HCT116 (cell line): Measurements from ENCODE around the gene TYK2. TPM values are rescaled to one million over a fixed set of nuclear protein-coding genes. Genes with fewer than 3 reads are reported as not detected.

Source experiments
- ATAC-seq: fragments of 200-7000 bp; cut with Tn5 transposase; 2 replicates; pipeline ENCODE4 v1.9.1; 2020; ENCODE audit warnings: mild to moderate bottlenecking, moderate library complexity
- BruUV-seq: library from RNA; stranded (reverse); fragments of 400-500 nt; replicated peaks from 2 replicates; lab custom pipeline; 2021; lab: Mats Ljungman, UMichigan
- CTCF ChIA-PET: fragments of 300-600 bp; sonication (Branson Sonifier 250); formaldehyde crosslinking; loops from one replicate; lab custom pipeline; 2021; ENCODE audit warnings: antibody characterized with exemption; lab: Charles Lee
- POLR2A ChIA-PET: fragments of 300-600, 350-600 bp; sonication (Branson Sonifier 250); formaldehyde crosslinking; loops from one replicate; lab custom pipeline; 2021; ENCODE audit warnings: antibody characterized with exemption; lab: Charles Lee
- RAD21 ChIA-PET, 2 experiments: fragments of 300-600 bp; sonication (Branson Sonifier 250); formaldehyde crosslinking; loops; one replicate each; lab custom pipeline; 2023; ENCODE audit warnings: low total read pairs in 2 of 2; ENCODE audit not compliant: uncharacterized antibody in 2 of 2, unreplicated experiment in 2 of 2, low non-redundant PET in 1 of 2; lab: Charles Lee
- DNase-seq: peaks from one replicate; pipeline ENCODE4 v3.0.0-alpha.2; 2010; ENCODE audit warnings: low read depth, low spot score
- H2AFZ ChIP-seq: fragments of 200-600 bp; shearing (Covaris generic), sonication (generic); 2 replicates; pipeline ENCODE4 v1.6.1; 2017; ENCODE audit warnings: low read depth, mixed run types, mixed read lengths, antibody characterized with exemption, low read length; ENCODE audit not compliant: poor library complexity, severe bottlenecking
- H3K27ac ChIP-seq: 2 replicates; pipeline ENCODE4 v1.5.1; 2012; ENCODE audit warnings: low read depth, low read length
- H3K27me3 ChIP-seq: fragments of 200-600 bp; sonication (generic); 2 replicates; pipeline ENCODE4 v1.6.1; 2016; ENCODE audit warnings: mixed run types, low read length, mixed read lengths; ENCODE audit not compliant: insufficient read depth
- H3K36me3 ChIP-seq, 2 experiments: fragments of 200-500 bp in 1 of 2; fragments of 200-600 bp in 1 of 2; sonication (Bioruptor generic) in 1 of 2; sonication (generic) in 1 of 2; 2 replicates each; pipeline versions ENCODE4 v1.5.1 to v1.6.1; 2014 to 2016; ENCODE audit warnings: low read length in 2 of 2, inconsistent platforms in 1 of 2, mixed read lengths in 1 of 2, mixed run types in 1 of 2; ENCODE audit not compliant: insufficient read depth in 2 of 2, control insufficient read depth in 1 of 2
- H3K4me1 ChIP-seq, 2 experiments: fragments of 200-600 bp in 1 of 2; sonication (generic) in 1 of 2; 2 replicates each; pipeline versions ENCODE4 v1.5.1 to v1.6.1; 2012 to 2017; ENCODE audit warnings: low read length in 2 of 2, inconsistent platforms in 1 of 2, mild to moderate bottlenecking in 1 of 2, mixed read lengths in 1 of 2, mixed run types in 1 of 2, moderate library complexity in 1 of 2; ENCODE audit not compliant: insufficient read depth in 2 of 2, control insufficient read depth in 1 of 2
- H3K4me2 ChIP-seq: fragments of 200-600 bp; sonication (generic); 2 replicates; pipeline ENCODE4 v1.6.1; 2017; ENCODE audit warnings: mixed run types, low read length, mixed read lengths
- H3K4me3 ChIP-seq, 2 experiments: fragments of 200-600 bp in 1 of 2; sonication (generic) in 1 of 2; replicated peaks in 1 of 2; 2 replicates each; pipeline ENCODE4 v1.5.1; 2011 to 2016; ENCODE audit warnings: low read length in 2 of 2, control low read depth in 1 of 2, low read depth in 1 of 2, mild to moderate bottlenecking in 1 of 2, mixed read lengths in 1 of 2, mixed run types in 1 of 2
- H3K79me2 ChIP-seq: fragments of 200-600 bp; sonication (generic); 2 replicates; pipeline ENCODE4 v1.6.1; 2017; ENCODE audit warnings: mild to moderate bottlenecking, mixed run types, low read length, moderate library complexity, mixed read lengths; ENCODE audit not compliant: insufficient read depth
- H3K9ac ChIP-seq: fragments of 200-600 bp; sonication (generic); 2 replicates; pipeline ENCODE4 v1.6.1; 2016; ENCODE audit warnings: low read length, mixed read lengths
- H3K9me2 ChIP-seq: fragments of 200-600 bp; sonication (generic), shearing (Covaris generic); 2 replicates; pipeline ENCODE4 v1.6.1; 2017; ENCODE audit warnings: mixed run types, mild to moderate bottlenecking, moderate library complexity; ENCODE audit not compliant: insufficient read depth
- H3K9me3 ChIP-seq, 2 experiments: fragments of 200-500 bp in 1 of 2; fragments of 200-600 bp in 1 of 2; sonication (Bioruptor generic) in 1 of 2; sonication (generic) in 1 of 2; 2 replicates each; pipeline ENCODE4 v1.6.1; 2014 to 2017; ENCODE audit warnings: low read length in 2 of 2, mixed read lengths in 2 of 2, inconsistent platforms in 1 of 2, low read depth in 1 of 2, mild to moderate bottlenecking in 1 of 2, mixed run types in 1 of 2, moderate library complexity in 1 of 2; ENCODE audit not compliant: control insufficient read depth in 1 of 2, insufficient read depth in 1 of 2
- H4K20me1 ChIP-seq: fragments of 200-600 bp; sonication (generic), shearing (Covaris generic); 2 replicates; pipeline ENCODE4 v1.6.1; 2017; ENCODE audit warnings: mixed run types, mild to moderate bottlenecking, moderate library complexity; ENCODE audit not compliant: insufficient read depth
- ATF3 ChIP-seq: IDR thresholded peaks from 2 replicates; pipeline ENCODE4 v1.6.1; 2012
- CBX3 ChIP-seq: IDR thresholded peaks from 2 replicates; pipeline ENCODE4 v1.6.1; 2012; ENCODE audit warnings: low read depth
- CEBPB ChIP-seq: IDR thresholded peaks from 2 replicates; pipeline ENCODE4 v1.6.1; 2012; ENCODE audit warnings: low read depth
- CTCF ChIP-seq, 3 experiments: fragments of 200-600 bp in 1 of 3; sonication (generic) in 1 of 3; IDR thresholded peaks in 2 of 3; conservative IDR thresholded peaks in 1 of 3; 2 replicates each; pipeline ENCODE4 v1.5.1; 2012 to 2017; ENCODE audit warnings: low read depth in 2 of 3, low read length in 2 of 3, antibody characterized with exemption in 1 of 3, borderline replicate concordance in 1 of 3, control low read depth in 1 of 3, mild to moderate bottlenecking in 1 of 3, mixed read lengths in 1 of 3, mixed run types in 1 of 3, moderate library complexity in 1 of 3; ENCODE audit not compliant: insufficient read depth in 1 of 3
- EGR1 ChIP-seq: IDR thresholded peaks from 2 replicates; pipeline ENCODE4 v1.6.1; 2012; ENCODE audit warnings: low read depth
- EZH2phosphoT487 ChIP-seq: fragments of 200-600 bp; IDR thresholded peaks from 2 replicates; pipeline ENCODE4 v1.6.1; 2018; ENCODE audit warnings: antibody characterized with exemption, borderline replicate concordance
- JUND ChIP-seq: IDR thresholded peaks from 2 replicates; pipeline ENCODE4 v1.6.1; 2012
- MAX ChIP-seq: IDR thresholded peaks from 2 replicates; pipeline ENCODE4 v1.6.1; 2012
- POLR2A ChIP-seq: IDR thresholded peaks from 2 replicates; pipeline ENCODE4 v1.7.0; 2011; ENCODE audit warnings: borderline replicate concordance; ENCODE audit not compliant: insufficient read depth, insufficient read length; ENCODE audit errors: extremely low read depth
- POLR2AphosphoS5 ChIP-seq: IDR thresholded peaks from 2 replicates; pipeline ENCODE4 v1.6.1; 2011; ENCODE audit warnings: mild to moderate bottlenecking, low read depth, low read length, moderate library complexity
- RAD21 ChIP-seq: IDR thresholded peaks from 2 replicates; pipeline ENCODE4 v1.6.1; 2012; ENCODE audit warnings: low read depth, mild to moderate bottlenecking
- SIN3A ChIP-seq: IDR thresholded peaks from 2 replicates; pipeline ENCODE4 v1.6.1; 2012; ENCODE audit warnings: low read depth
- TCF7L2 ChIP-seq: IDR thresholded peaks from 2 replicates; pipeline ENCODE4 v1.7.0; 2011; ENCODE audit warnings: borderline replicate concordance, inconsistent platforms; ENCODE audit not compliant: insufficient read depth, insufficient read length; ENCODE audit errors: extremely low read depth
- ZFX ChIP-seq: fragments of 450-650 bp; IDR thresholded peaks from 2 replicates; pipeline ENCODE4 v1.6.1; 2017
- ZNF274 ChIP-seq: fragments of 200-500 bp; sonication (Bioruptor generic); IDR thresholded peaks from 2 replicates; pipeline ENCODE4 v1.6.1; 2014; ENCODE audit warnings: mild to moderate bottlenecking, low read depth, low read length, inconsistent platforms
- intact Hi-C: fragments of 100-400 bp; cut with micrococcal nuclease; formaldehyde crosslinking; loops from 2 replicates; pipeline ENCODE4 v1.10.0; 2022
- total RNA-seq: library from RNA; stranded (reverse); gene quantifications from one replicate; pipeline ENCODE4 v1.2.1, GENCODE V29; 2021; ENCODE audit not compliant: unreplicated experiment

TYK2 gene
- total RNA-seq, 1 experiment from 2014 or later = 110 TPM

- Histone ChIP-seq H3K9ac (no peak overlapping the region), H3K27me3 (no peaks in the 10 kb centered on the region), H4K20me1 (no peaks in the 10 kb centered on the region), H3K36me3 (no peaks in the 10 kb centered on the region), H3K9me2 (no peaks in the 10 kb centered on the region), H3K27ac (no peak overlapping the region), H3K4me1 (peaks cover 13 to 44% of the 10 kb centered on the region in 2 experiments), H2AFZ (no peak overlapping the region), H3K4me2 (no peak overlapping the region), H3K4me3 (no peak overlapping the region), H3K79me2 (peaks cover 29% of the 10 kb centered on the region), H3K9me3 (no peaks in the 10 kb centered on the region)
- DNase-seq (no peak), ATAC-seq (no peak)
- ChIA-PET POLR2A (no interaction called here), CTCF (interaction anchor here (1.4 to 4.1 kb wide), 2 partner anchors 10 to 275 kb away, joined by 4 to 30 read pairs; partner anchors contain the start of gene QTRT1), RAD21 (no interaction called here)
- TF ChIP-seq EGR1 (no peak), POLR2A (no peak), RAD21 (no peak), ATF3 (no peak), TCF7L2 (no peak)
- intact Hi-C loops = no loop called here
- no TSS peak for BruUV-seq
Observed at GRCh38 chr19:10427169-10427568, 46.8 kb upstream of the TYK2 start.

- Histone ChIP-seq H2AFZ (no peak overlapping the region), H3K27ac (peak overlapping the region; percentile 66), H3K79me2 (peaks cover 30% of the 10 kb centered on the region), H3K4me1 (peaks cover 17 to 51% of the 10 kb centered on the region in 2 experiments), H3K36me3 (no peaks in the 10 kb centered on the region), H3K4me3 (peak overlapping the region; percentile 67 to 71), H3K27me3 (no peaks in the 10 kb centered on the region), H4K20me1 (no peaks in the 10 kb centered on the region), H3K9ac (peak overlapping the region; percentile 74), H3K9me2 (no peaks in the 10 kb centered on the region), H3K4me2 (peak overlapping the region; percentile 94), H3K9me3 (no peaks in the 10 kb centered on the region)
- CTCF ChIA-PET = interaction anchor here (1.2 kb wide), 2 partner anchors 12 to 20 kb away, joined by 3 to 7 read pairs; partner anchors contain the start of gene CDC37
- RAD21 ChIA-PET = no interaction called here
- intact Hi-C loops = no loop called here
- TF ChIP-seq MAX (peak; percentile 61; the same call in 1 of the 2 replicates), ATF3 (no peak), ZFX (no peak), JUND (no peak), CEBPB (no peak), POLR2AphosphoS5 (peak; percentile 39), EZH2phosphoT487 (no peak), TCF7L2 (peak; percentile 37), SIN3A (no peak), CTCF (IDR thresholded peaks at IDR 0.05 in 2 of 3, conservative IDR thresholded peaks at IDR 0.05 in 1 of 3; ENCODE audit: borderline replicate concordance in 1 of 3, insufficient read depth in 1 of 3, low read depth in 2 of 3, low read length in 2 of 3) (peak; percentile 79 to 82 (median 80)), CBX3 (no peak), ZNF274 (no peak)
- POLR2A ChIA-PET = no interaction called here
- ATAC-seq = peak; percentile 77
- DNase-seq = no peak
- BruUV-seq = no TSS peak
Observed at GRCh38 chr19:10424011-10424637, 43.8 kb upstream of the TYK2 start.
